Natural killer cell (primary cell): ENCODE measurements around the gene A2M. TPM values are rescaled to one million over a fixed set of nuclear protein-coding genes. Genes with fewer than 3 reads are reported as not detected.
"Not testable (repeated sequence)": the region's sequence is repeated elsewhere in the genome, so short reads cannot be mapped to it uniquely, and the experiment has no call there.

Experiments
- ATAC-seq, 3 donors: fragments of 150-1000 bp in 2 of 3; fragments of 200-7000 bp in 1 of 3; cut with Tn5 transposase; 1 replicate in 1 of 3; 2 replicates in 2 of 3; pipeline ENCODE4 v1.10.0; 2021; ENCODE audit warnings: mild to moderate bottlenecking in 2 of 3, moderate library complexity in 2 of 3
- DNase-seq, 2 donors: peaks; one replicate each; pipeline versions ENCODE4 v3.0.0 to v3.0.0-alpha.2; 2013 to 2021; ENCODE audit warnings: mixed read lengths in 1 of 2
- H3K27ac ChIP-seq: one replicate; pipeline ENCODE4 v1.5.1; 2013; ENCODE audit warnings: mild to moderate bottlenecking, low read length
- H3K27me3 ChIP-seq: one replicate; pipeline ENCODE4 v1.6.1; 2013; ENCODE audit warnings: low read length; ENCODE audit not compliant: control insufficient read depth, insufficient read depth
- H3K36me3 ChIP-seq: one replicate; pipeline ENCODE4 v1.6.1; 2013; ENCODE audit warnings: low read length; ENCODE audit not compliant: control insufficient read depth, insufficient read depth
- H3K4me1 ChIP-seq: one replicate; pipeline ENCODE4 v1.6.1; 2013; ENCODE audit warnings: low read length; ENCODE audit not compliant: control insufficient read depth, insufficient read depth
- H3K4me3 ChIP-seq: one replicate; pipeline ENCODE4 v1.5.1; 2013; ENCODE audit warnings: low read length
- H3K9me3 ChIP-seq: one replicate; pipeline ENCODE4 v1.6.1; 2013; ENCODE audit warnings: low read length; ENCODE audit not compliant: control insufficient read depth, insufficient read depth
- H3K27ac Mint-ChIP-seq, 2 donors: one replicate each; pipeline ENCODE4 v1.8.0; 2022; ENCODE audit warnings: mild to moderate bottlenecking in 2 of 2, mixed read lengths in 2 of 2, moderate library complexity in 1 of 2
- H3K27me3 Mint-ChIP-seq, 2 donors: one replicate each; pipeline ENCODE4 v1.8.0; 2022; ENCODE audit warnings: low read depth in 2 of 2, mixed read lengths in 2 of 2
- H3K36me3 Mint-ChIP-seq: one replicate; pipeline ENCODE4 v1.8.0; 2022; ENCODE audit warnings: mixed read lengths
- H3K4me1 Mint-ChIP-seq, 2 donors: one replicate each; pipeline ENCODE4 v1.8.0; 2022; ENCODE audit warnings: mixed read lengths in 2 of 2
- H3K4me3 Mint-ChIP-seq: one replicate; pipeline ENCODE4 v1.8.0; 2022; ENCODE audit warnings: mild to moderate bottlenecking, moderate library complexity, mixed read lengths
- H3K9me3 Mint-ChIP-seq, 2 donors: one replicate each; pipeline ENCODE4 v1.8.0; 2022; ENCODE audit warnings: mixed read lengths in 2 of 2
- CTCF ChIP-seq: fragments of 200-600 bp; IDR thresholded peaks from one replicate; pipeline ENCODE4 v1.8.0; 2022; ENCODE audit warnings: antibody characterized with exemption
- WGBS: methylation state at CpG from one replicate; pipeline ENCODE4 v1.1.7; 2013; ENCODE audit warnings: missing lambda C conversion rate; ENCODE audit not compliant: insufficient coverage; 5-methylcytosine and 5-hydroxymethylcytosine counted together
- intact Hi-C: fragments of 100-400 bp; cut with micrococcal nuclease; formaldehyde crosslinking; loops from one replicate; pipeline ENCODE4 v1.14.2; 2022
- total RNA-seq, 4 donors: library from RNA; stranded (reverse); fragments of 120-200 nt in 1 of 4; gene quantifications; one replicate each; pipeline versions ENCODE4 v1.2.3 to v1.2.4, GENCODE V29; 2013 to 2022

Gene A2M
- total RNA-seq, 3 donors from 2014 or later (not counting 1 experiment from before 2014, with no cell fraction given), result 0.08 TPM; not detected in 2

- H3K27ac ChIP-seq, result no peak overlapping the region
- H3K4me1 Mint-ChIP-seq, result peaks cover 35 to 48% of the 10 kb centered on the region in 2 donors
- no peaks in the 10 kb centered on the region for H3K4me1 ChIP-seq
- H3K27ac Mint-ChIP-seq, result peak overlapping the region in 1 of 2 donors; percentile 41
- no peak overlapping the region for H3K4me3 Mint-ChIP-seq
- H3K9me3 ChIP-seq, result no peaks in the 10 kb centered on the region
- intact Hi-C loops, result no loop called here
- no peaks in the 10 kb centered on the region for H3K27me3 ChIP-seq
- 93% methylated on average over 1 of the region's 3 CpGs for WGBS
- peaks cover 0 to 7% of the 10 kb centered on the region in 2 donors for H3K27me3 Mint-ChIP-seq
- DNase-seq, result no peak
- H3K36me3 Mint-ChIP-seq, result peaks cover 17% of the 10 kb centered on the region
- no peak for TF ChIP-seq CTCF
- H3K4me3 ChIP-seq, result no peak overlapping the region
- H3K36me3 ChIP-seq, result no peaks in the 10 kb centered on the region
- H3K9me3 Mint-ChIP-seq, result peaks cover 5 to 12% of the 10 kb centered on the region in 2 donors
- ATAC-seq, result no peak
These were observed 28.4 kb upstream of the A2M start for GRCh38 chr12:9143929-9144729.

- Histone ChIP-seq H3K27ac (no peak overlapping the region), H3K9me3 (no peaks in the 10 kb centered on the region), H3K4me3 (no peak overlapping the region), H3K27me3 (no peaks in the 10 kb centered on the region), H3K36me3 (no peaks in the 10 kb centered on the region), H3K4me1 (no peaks in the 10 kb centered on the region)
- Mint-ChIP-seq H3K36me3 (peaks cover 17% of the 10 kb centered on the region), H3K9me3 (peaks cover 5 to 12% of the 10 kb centered on the region in 2 donors), H3K4me1 (peaks cover 35 to 54% of the 10 kb centered on the region in 2 donors), H3K27me3 (peaks cover 0 to 7% of the 10 kb centered on the region in 2 donors), H3K4me3 (no peak overlapping the region), H3K27ac (peak overlapping the region in 1 of 2 donors; percentile 8)
- no peak for DNase-seq
- no peak for ATAC-seq
- intact Hi-C loops, result no loop called here
- no peak for TF ChIP-seq CTCF
- WGBS, result 97% methylated on average over 2 of the region's 2 CpGs
These were observed 27.4 kb upstream of the A2M start for GRCh38 chr12:9143137-9143536.

GRCh38 chr12:9139588-9140290, 24.0 kb upstream of the A2M start:
- H3K4me1 ChIP-seq, intact Hi-C loops, H3K9me3 Mint-ChIP-seq, H3K36me3 Mint-ChIP-seq, H3K27me3 Mint-ChIP-seq, ATAC-seq, H3K27ac ChIP-seq, H3K27me3 ChIP-seq, H3K4me3 Mint-ChIP-seq, H3K4me3 ChIP-seq, H3K36me3 ChIP-seq, DNase-seq, H3K9me3 ChIP-seq: not testable (repeated sequence)
- peaks cover 21 to 41% of the 10 kb centered on the region in 2 donors for H3K4me1 Mint-ChIP-seq
- H3K27ac Mint-ChIP-seq, result peak overlapping the region; percentile 21 to 74
- WGBS, result 75% methylated on average over 2 of the region's 2 CpGs

GRCh38 chr12:9135903-9136310, 20.2 kb upstream of the A2M start:
- no peaks in the 10 kb centered on the region for H3K9me3 ChIP-seq
- Mint-ChIP-seq H3K4me3 (no peak overlapping the region), H3K36me3 (no peaks in the 10 kb centered on the region), H3K4me1 (peaks cover 19 to 23% of the 10 kb centered on the region in 2 donors), H3K27ac (no peak overlapping the region), H3K27me3 (peaks cover 0 to 3% of the 10 kb centered on the region in 2 donors), H3K9me3 (no peaks in the 10 kb centered on the region)
- TF ChIP-seq CTCF, result no peak
- H3K27me3 ChIP-seq, result no peaks in the 10 kb centered on the region
- no peaks in the 10 kb centered on the region for H3K4me1 ChIP-seq
- ATAC-seq, result no peak
- H3K4me3 ChIP-seq, result no peak overlapping the region
- no peak overlapping the region for H3K27ac ChIP-seq
- WGBS, result 98% methylated on average over 3 of the region's 5 CpGs
- H3K36me3 ChIP-seq, result peaks cover 15% of the 10 kb centered on the region
- intact Hi-C loops, result no loop called here
- no peak for DNase-seq
